Gastrocnemius medialis (tissue), 4 donors: ENCODE results near the gene YLPM1.

ENCODE experiments used
- POLR2A ChIP-seq, 2 donors: fragments of 450-650 bp; IDR thresholded peaks; one replicate each; pipeline ENCODE4 v1.6.1; 2017; ENCODE audit warnings: antibody characterized with exemption in 2 of 2, mild to moderate bottlenecking in 2 of 2, moderate library complexity in 2 of 2
- TF ChIP-seq, protein P1 (sequence below), 5 experiments: fragments of 450-650 bp in 3 of 5; fragments of 200-600 bp in 2 of 5; sonication (generic) in 2 of 5; IDR thresholded peaks in 4 of 5; conservative IDR thresholded peaks in 1 of 5; 1 replicate in 4 of 5; 2 replicates in 1 of 5; pipeline ENCODE4 v1.5.1; 2016 to 2019; ENCODE audit warnings: antibody characterized with exemption in 5 of 5, mild to moderate bottlenecking in 3 of 5, moderate library complexity in 3 of 5

- TF ChIP-seq, protein P1, sequence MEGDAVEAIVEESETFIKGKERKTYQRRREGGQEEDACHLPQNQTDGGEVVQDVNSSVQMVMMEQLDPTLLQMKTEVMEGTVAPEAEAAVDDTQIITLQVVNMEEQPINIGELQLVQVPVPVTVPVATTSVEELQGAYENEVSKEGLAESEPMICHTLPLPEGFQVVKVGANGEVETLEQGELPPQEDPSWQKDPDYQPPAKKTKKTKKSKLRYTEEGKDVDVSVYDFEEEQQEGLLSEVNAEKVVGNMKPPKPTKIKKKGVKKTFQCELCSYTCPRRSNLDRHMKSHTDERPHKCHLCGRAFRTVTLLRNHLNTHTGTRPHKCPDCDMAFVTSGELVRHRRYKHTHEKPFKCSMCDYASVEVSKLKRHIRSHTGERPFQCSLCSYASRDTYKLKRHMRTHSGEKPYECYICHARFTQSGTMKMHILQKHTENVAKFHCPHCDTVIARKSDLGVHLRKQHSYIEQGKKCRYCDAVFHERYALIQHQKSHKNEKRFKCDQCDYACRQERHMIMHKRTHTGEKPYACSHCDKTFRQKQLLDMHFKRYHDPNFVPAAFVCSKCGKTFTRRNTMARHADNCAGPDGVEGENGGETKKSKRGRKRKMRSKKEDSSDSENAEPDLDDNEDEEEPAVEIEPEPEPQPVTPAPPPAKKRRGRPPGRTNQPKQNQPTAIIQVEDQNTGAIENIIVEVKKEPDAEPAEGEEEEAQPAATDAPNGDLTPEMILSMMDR (IDR thresholded peaks at IDR 0.05 in 4 of 5, conservative IDR thresholded peaks at IDR 0.05 in 1 of 5), result no peak
- no peak for TF ChIP-seq POLR2A (IDR thresholded peaks at IDR 0.05)
Measured at GRCh38 chr14:74867673-74868072, 104.6 kb downstream of the YLPM1 start.
